ENCODE data around the gene TRPM2.

The TRPM2 gene

DNA sequence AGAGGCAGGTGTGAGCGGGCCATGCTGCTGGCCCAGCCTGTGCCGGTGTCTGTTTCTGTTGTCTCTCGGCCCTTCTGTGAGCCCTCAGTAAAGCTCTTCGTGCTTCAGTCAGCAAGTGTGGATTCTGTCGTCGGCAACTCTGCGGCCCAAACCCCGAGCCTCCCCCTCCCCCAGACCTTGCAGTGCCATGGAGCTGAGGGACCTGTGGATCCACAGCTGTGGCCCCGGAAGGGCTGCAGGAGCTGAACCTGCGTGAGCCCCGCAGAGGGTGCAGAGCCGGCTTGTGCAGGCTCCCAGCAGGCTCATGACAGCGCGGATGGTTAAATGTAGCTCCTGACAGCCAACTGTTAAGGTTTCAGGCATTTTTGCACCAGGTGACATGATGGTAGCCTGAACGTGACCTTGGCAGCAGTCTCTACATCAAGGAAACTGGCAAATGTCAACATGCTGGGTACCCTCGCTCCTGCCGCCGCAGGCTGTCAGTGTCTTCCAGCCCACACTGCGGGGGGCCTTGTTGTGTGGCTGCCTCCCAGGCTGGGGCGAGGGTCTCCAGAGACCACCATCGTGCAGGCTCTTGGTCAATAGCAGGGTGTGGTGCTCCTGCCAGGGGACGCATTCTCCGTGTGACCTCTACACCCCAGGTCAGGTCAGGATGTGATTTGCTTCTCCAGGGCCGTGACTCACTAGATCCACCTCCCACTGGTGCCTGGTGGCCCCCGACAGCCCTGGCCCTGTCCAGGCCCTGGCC, 108.8 kb downstream of the TRPM2 start:
- no peak for DNase-seq (ENCODE audit: low read depth in 2 of 2)
- TF ChIP-seq, protein P1, sequence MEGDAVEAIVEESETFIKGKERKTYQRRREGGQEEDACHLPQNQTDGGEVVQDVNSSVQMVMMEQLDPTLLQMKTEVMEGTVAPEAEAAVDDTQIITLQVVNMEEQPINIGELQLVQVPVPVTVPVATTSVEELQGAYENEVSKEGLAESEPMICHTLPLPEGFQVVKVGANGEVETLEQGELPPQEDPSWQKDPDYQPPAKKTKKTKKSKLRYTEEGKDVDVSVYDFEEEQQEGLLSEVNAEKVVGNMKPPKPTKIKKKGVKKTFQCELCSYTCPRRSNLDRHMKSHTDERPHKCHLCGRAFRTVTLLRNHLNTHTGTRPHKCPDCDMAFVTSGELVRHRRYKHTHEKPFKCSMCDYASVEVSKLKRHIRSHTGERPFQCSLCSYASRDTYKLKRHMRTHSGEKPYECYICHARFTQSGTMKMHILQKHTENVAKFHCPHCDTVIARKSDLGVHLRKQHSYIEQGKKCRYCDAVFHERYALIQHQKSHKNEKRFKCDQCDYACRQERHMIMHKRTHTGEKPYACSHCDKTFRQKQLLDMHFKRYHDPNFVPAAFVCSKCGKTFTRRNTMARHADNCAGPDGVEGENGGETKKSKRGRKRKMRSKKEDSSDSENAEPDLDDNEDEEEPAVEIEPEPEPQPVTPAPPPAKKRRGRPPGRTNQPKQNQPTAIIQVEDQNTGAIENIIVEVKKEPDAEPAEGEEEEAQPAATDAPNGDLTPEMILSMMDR (IDR thresholded peaks at IDR 0.05; ENCODE audit: low read depth, low read length), result no peak
- H3K4me3 ChIP-seq (replicated peaks in 1 of 2; ENCODE audit: low read depth in 2 of 2, low read length in 2 of 2), result no peak overlapping the region

DNA sequence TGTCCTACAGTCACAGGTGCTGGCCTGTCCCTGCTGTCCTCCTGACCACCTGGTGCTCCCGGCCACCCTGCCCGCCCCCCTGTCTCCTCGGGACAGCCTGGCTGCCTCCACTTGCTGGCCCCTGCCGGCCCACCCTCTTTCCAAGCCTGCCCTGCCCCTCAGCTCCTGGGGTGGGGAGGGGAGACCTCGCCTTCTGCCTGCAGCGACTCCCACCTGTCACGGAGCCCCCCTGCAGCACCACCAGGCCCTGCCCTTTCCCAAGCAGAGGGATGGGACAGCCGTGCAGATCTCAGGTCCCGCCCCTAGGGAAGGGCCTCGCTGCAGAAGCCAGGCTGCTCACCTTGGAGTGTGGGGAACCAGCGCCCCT, 109.4 kb downstream of the TRPM2 start:
- TF ChIP-seq, protein P1 (IDR thresholded peaks at IDR 0.05; ENCODE audit: low read depth, low read length), result no peak
- DNase-seq (ENCODE audit: low read depth in 2 of 2), result no peak

DNA sequence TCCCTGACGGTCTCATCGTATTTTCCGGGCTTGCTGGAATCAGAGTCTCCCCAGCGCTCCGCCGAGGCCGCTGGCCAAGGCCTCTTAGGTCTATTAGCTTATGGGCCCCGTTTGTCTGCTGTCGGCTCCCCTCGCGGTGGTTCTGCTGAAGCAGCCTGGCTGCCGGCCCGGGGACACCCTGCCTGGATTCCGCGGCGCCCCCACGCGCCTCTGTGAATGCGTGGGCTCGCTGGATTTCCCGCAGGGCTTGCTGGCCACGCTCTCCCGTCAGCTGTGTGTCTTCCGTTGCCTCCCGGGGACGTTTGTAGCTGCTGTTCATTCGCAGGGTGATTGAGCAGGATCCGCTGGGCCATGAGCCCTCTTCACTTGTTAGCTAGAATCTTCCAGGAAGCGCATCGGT, 110.3 kb downstream of the TRPM2 start:
- TF ChIP-seq, protein P1 (IDR thresholded peaks at IDR 0.05; ENCODE audit: low read depth, low read length), result no peak
- no peak overlapping the region for H3K4me3 ChIP-seq (replicated peaks in 1 of 2; ENCODE audit: low read depth in 2 of 2, low read length in 2 of 2)
- peak in 1 of 2 donors; percentile 24 for DNase-seq (ENCODE audit: low read depth in 2 of 2)

More for the DNA sequence above, 109.4 kb downstream of the TRPM2 start:
- H3K4me3 ChIP-seq (replicated peaks in 1 of 2; ENCODE audit: low read depth in 2 of 2, low read length in 2 of 2), result no peak overlapping the region

DNA sequence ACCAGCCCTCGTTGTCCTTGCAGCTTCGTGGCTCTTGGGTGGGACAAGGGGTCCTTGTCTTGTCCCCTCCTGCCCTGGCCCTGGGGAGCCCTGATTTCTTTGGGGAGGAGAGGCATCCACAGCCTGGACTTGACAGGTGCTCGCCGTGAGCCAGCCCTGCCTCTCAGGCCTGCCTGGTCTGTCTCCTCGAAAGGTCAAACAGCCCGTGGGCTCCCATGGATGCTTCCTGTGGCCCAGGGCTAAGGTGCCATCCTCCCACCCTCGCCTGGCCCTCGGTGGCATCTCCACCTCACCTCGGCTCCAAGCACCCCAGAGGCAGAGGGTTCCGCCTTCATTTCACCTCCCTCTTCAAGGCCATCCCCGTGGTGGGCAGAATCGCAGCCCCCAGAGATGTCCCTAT, 110.9 kb downstream of the TRPM2 start:
- DNase-seq (ENCODE audit: low read depth in 2 of 2), result no peak
- TF ChIP-seq, protein P1 (IDR thresholded peaks at IDR 0.05; ENCODE audit: low read depth, low read length), result no peak

DNA sequence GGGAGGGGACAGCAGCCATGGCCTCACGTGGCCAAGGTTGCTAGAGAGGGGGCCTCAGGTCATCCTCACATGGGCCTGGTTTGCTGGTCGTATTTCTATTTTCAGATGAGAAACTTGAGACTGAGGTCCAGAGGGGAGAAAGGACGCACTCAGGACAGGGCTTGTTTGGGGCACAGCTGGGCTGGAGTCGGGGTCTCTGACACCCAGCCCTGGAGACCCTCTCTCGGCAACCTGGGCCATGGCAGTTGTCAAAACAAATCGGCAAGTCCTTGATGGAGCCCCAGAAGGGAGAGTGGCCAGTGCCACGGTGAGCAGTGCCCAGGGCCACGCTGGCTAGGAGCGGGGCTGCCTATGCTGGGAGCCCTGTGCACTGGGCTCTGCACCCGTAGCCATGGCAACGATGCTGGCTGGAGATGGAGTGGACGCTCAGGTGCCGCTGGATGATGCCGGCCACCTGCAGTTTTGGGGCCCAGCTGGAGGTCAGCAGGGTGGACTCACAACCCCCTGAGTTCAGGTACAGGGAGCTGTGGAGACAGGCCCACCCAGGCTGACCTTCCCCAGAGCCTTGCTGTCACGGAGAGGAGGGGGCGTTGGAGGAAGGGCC, 113.0 kb downstream of the TRPM2 start:
- TF ChIP-seq, protein P1 (IDR thresholded peaks at IDR 0.05; ENCODE audit: low read depth, low read length), result no peak
- no peak overlapping the region for H3K4me3 ChIP-seq (replicated peaks in 1 of 2; ENCODE audit: low read depth in 2 of 2, low read length in 2 of 2)
- no peak for DNase-seq (ENCODE audit: low read depth in 2 of 2)

More for the DNA sequence above, 110.9 kb downstream of the TRPM2 start:
- no peak overlapping the region for H3K4me3 ChIP-seq (replicated peaks in 1 of 2; ENCODE audit: low read depth in 2 of 2, low read length in 2 of 2)

DNA sequence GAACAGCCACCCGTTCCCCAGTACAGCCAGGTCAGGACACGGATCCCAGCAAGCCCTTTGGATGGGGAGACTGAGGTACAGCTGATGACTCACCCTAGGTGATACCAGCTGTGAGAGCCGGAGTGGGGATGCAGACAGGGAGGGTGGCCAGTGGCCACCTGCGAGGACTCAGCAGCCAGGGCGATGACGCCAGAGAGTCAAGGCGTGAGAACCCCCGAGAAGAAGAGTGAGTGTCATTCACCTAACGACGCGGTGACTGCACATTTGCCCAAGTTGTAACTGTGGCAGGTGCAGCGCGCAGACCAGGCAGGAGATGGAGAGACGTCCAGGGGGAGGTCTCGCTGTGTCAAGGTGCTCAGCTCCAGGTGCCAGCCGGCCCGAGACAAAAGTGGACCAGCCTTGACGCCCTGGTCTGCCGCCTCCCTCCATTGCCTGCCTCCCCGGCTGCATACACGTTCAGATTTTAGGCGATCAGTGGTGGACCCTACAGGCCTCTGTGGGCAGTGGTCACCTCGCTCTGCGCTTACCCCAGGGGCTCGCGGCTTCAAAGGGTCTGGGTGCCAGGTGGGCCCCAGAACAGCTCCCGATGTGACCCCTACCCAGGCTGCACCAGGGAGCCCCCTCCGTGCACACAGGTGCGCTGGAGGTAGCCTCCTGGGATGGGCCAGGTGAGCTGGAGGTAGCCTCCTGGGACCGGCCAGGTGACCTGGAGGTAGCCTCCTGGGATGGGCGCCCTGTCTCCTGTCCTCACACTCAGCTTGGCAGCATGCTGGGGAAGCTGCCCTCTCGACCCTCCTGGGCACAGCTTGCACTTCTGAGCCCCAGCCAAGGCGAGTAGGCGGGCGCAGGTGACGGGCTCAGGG, 113.8 kb downstream of the TRPM2 start:
- H3K4me3 ChIP-seq (replicated peaks in 1 of 2; ENCODE audit: low read depth in 2 of 2, low read length in 2 of 2), result no peak overlapping the region
- TF ChIP-seq, protein P1 (IDR thresholded peaks at IDR 0.05; ENCODE audit: low read depth, low read length), result no peak
- DNase-seq (ENCODE audit: low read depth in 2 of 2), result no peak
